K562 (cell line): Measurements from ENCODE around the gene ITPR1. TPM values are rescaled to one million over a fixed set of nuclear protein-coding genes. Genes with fewer than 3 reads are reported as not detected.

Experiments
- ATAC-seq: fragments of 200-7000 bp; cut with Tn5 transposase; 3 replicates; pipeline ENCODE4 v1.9.1; 2020; ENCODE audit warnings: moderate library complexity
- BruUV-seq: library from RNA; stranded (reverse); fragments of 400-500 nt; replicated peaks from 2 replicates; lab custom pipeline; 2021; lab: Mats Ljungman, UMichigan
- CTCF ChIA-PET: fragments of 300-600 bp; formaldehyde crosslinking; extraction: SDS; loops from one replicate; lab custom pipeline; 2021; ENCODE audit warnings: low intra/inter-chr PET ratio; lab: Yijun Ruan, JAX
- POLR2A ChIA-PET: fragments of 300-600, 350-650 bp; sonication (Branson Sonifier 250); formaldehyde crosslinking; extraction: SDS; loops from one replicate; lab custom pipeline; 2021; ENCODE audit warnings: antibody characterized with exemption, inconsistent platforms; lab: Yijun Ruan, JAX
- DNase-seq, 4 experiments: peaks; one replicate each; pipeline versions ENCODE4 v3.0.0 to v3.0.0-alpha.2; 2011 to 2018; ENCODE audit warnings: low spot score in 3 of 4, mixed read lengths in 3 of 4; ENCODE audit errors: extremely low read depth in 1 of 4
- FAIRE-seq: peaks from 2 replicates; lab custom pipeline; 2011; peaks lifted over from hg19 to GRCh38; lab: Jason Lieb, UNC
- H2AFZ ChIP-seq: 2 replicates; pipeline ENCODE4 v1.6.0; 2011; ENCODE audit warnings: low read depth, low read length, control low read depth, inconsistent platforms
- H3K27ac ChIP-seq: fragments of 200-600 bp; 3 replicates; pipeline ENCODE4 v1.8.0; 2011; ENCODE audit warnings: low read depth, mild to moderate bottlenecking, control low read depth, inconsistent platforms, low read length, moderate library complexity, mixed read lengths; ENCODE audit errors: extremely low read depth
- H3K27me3 ChIP-seq, 2 experiments: fragments of 300-600 bp in 1 of 2; 2 replicates in 1 of 2; 3 replicates in 1 of 2; pipeline versions ENCODE4 v1.6.0 to v1.8.0; 2011; ENCODE audit warnings: inconsistent platforms in 2 of 2, low read length in 2 of 2, mild to moderate bottlenecking in 1 of 2, mixed read lengths in 1 of 2, moderate library complexity in 1 of 2; ENCODE audit not compliant: control insufficient read depth in 2 of 2, insufficient read depth in 2 of 2
- H3K36me3 ChIP-seq: fragments of 300-600 bp; 3 replicates; pipeline ENCODE4 v1.8.0; 2011; ENCODE audit warnings: mild to moderate bottlenecking, low read length, inconsistent platforms; ENCODE audit not compliant: control insufficient read depth, insufficient read depth
- H3K4me1 ChIP-seq, 2 experiments: fragments of 200-600 bp in 1 of 2; replicated peaks in 1 of 2; 2 replicates in 1 of 2; 3 replicates in 1 of 2; pipeline versions ENCODE4 v1.5.1 to v1.8.0; 2011; ENCODE audit warnings: inconsistent platforms in 2 of 2, low read length in 2 of 2, mild to moderate bottlenecking in 1 of 2, mixed read lengths in 1 of 2, moderate library complexity in 1 of 2; ENCODE audit not compliant: control insufficient read depth in 2 of 2, insufficient read depth in 2 of 2
- H3K4me2 ChIP-seq: 2 replicates; pipeline ENCODE4 v1.6.1; 2011; ENCODE audit warnings: low read length, control low read depth, inconsistent platforms, mixed read lengths; ENCODE audit not compliant: insufficient read depth
- H3K4me3 ChIP-seq: fragments of 200-600 bp; sonication (generic), shearing (Covaris generic); 2 replicates; pipeline ENCODE4 v1.5.1; 2016; ENCODE audit warnings: control low read depth, inconsistent platforms
- H3K79me2 ChIP-seq: fragments of 200-600 bp; 3 replicates; pipeline ENCODE4 v1.8.0; 2011; ENCODE audit warnings: low read length, inconsistent platforms; ENCODE audit not compliant: control insufficient read depth, insufficient read depth
- H3K9ac ChIP-seq, 2 experiments: 2 replicates each; pipeline versions ENCODE4 v1.6.0 to v1.6.1; 2011; ENCODE audit warnings: low read depth in 2 of 2, low read length in 2 of 2, control low read depth in 1 of 2, inconsistent platforms in 1 of 2, mild to moderate bottlenecking in 1 of 2, mixed read lengths in 1 of 2; ENCODE audit not compliant: insufficient read depth in 1 of 2
- H3K9me1 ChIP-seq: one replicate; pipeline ENCODE4 v1.6.0; 2011; ENCODE audit warnings: inconsistent platforms, mild to moderate bottlenecking, low read length, moderate library complexity; ENCODE audit not compliant: control insufficient read depth, insufficient read depth
- H3K9me3 ChIP-seq: replicated peaks from 2 replicates; pipeline ENCODE4 v1.5.1; 2011; ENCODE audit warnings: low read depth, low read length, inconsistent platforms; ENCODE audit not compliant: control insufficient read depth, insufficient read depth
- H4K20me1 ChIP-seq: replicated peaks from 2 replicates; pipeline ENCODE4 v1.6.1; 2011; ENCODE audit warnings: low read length, inconsistent platforms, mixed read lengths; ENCODE audit not compliant: control insufficient read depth, insufficient read depth
- BCLAF1 ChIP-seq, 2 experiments: fragments of 450-650 bp in 1 of 2; IDR thresholded peaks; 2 replicates each; pipeline ENCODE4 v1.6.1; 2011 to 2017; ENCODE audit warnings: low read depth in 2 of 2, antibody characterized with exemption in 1 of 2, borderline replicate concordance in 1 of 2, low read length in 1 of 2, mild to moderate bottlenecking in 1 of 2, mixed read lengths in 1 of 2; ENCODE audit not compliant: control insufficient read depth in 1 of 2
- MEIS2 ChIP-seq: fragments of 450-650 bp; IDR thresholded peaks from 2 replicates; pipeline ENCODE4 v1.6.1; 2014; ENCODE audit warnings: mild to moderate bottlenecking; ENCODE audit not compliant: partially characterized antibody
- ZNF354B ChIP-seq: fragments of 250-450 bp; sonication (Bioruptor Pico); IDR thresholded peaks from 2 replicates; pipeline ENCODE4 v1.4.0; 2020
- ZNF696 ChIP-seq: fragments of 250-450 bp; sonication (Bioruptor Pico); conservative IDR thresholded peaks from 2 replicates; pipeline ENCODE4 v1.4.0; 2020; ENCODE audit warnings: mild to moderate bottlenecking, moderate library complexity
- WGBS: fragments of 100-300 bp; shearing (Covaris generic); methylation state at CpG from one replicate; pipeline ENCODE4 v1.1.6; 2016; ENCODE audit warnings: low coverage, mixed read lengths; ENCODE audit not compliant: insufficient coverage; ENCODE audit errors: missing lambda C conversion rate; 5-methylcytosine and 5-hydroxymethylcytosine counted together
- in situ Hi-C: fragments of 300-500 bp; cut with MboI; formaldehyde crosslinking; loops from 4 replicates; pipeline ENCODE4 v1.15.0; 2018; ENCODE audit warnings: inconsistent platforms, mixed read lengths
- intact Hi-C: fragments of 100-400 bp; cut with micrococcal nuclease; formaldehyde crosslinking; loops from 2 replicates; pipeline ENCODE4 v1.14.2; 2022
- polyA plus RNA-seq, 8 experiments: library from polyadenylated mRNA; depleted of rRNA in 4 of 8; stranded (reverse) in 5 of 8; unstranded in 3 of 8; fragments of >200 nt; fragmentation: Nextera tagmentation in 2 of 8; fragmentation: Illumina TruSeq in 1 of 8; extraction: Ambion mirVana in 2 of 8; extraction: Trizol in 1 of 8; gene quantifications; 2 replicates each; pipeline versions ENCODE4 v1.2.1 to v1.2.3, GENCODE V29; 2011 to 2014; ENCODE audit warnings: inconsistent platforms in 1 of 8, missing spikeins in 1 of 8
- total RNA-seq, 7 experiments: library from RNA; depleted of rRNA in 6 of 7; stranded (reverse); fragments of >200 nt in 6 of 7; fragmentation: Illumina TruSeq in 2 of 7; extraction: Trizol in 2 of 7; gene quantifications; 2 replicates each; pipeline versions ENCODE4 v1.2.1 to v1.2.3, GENCODE V29; 2011 to 2021; ENCODE audit warnings: low replicate concordance in 1 of 7
- TF ChIP-seq, protein P1 (sequence below), 3 experiments: IDR thresholded peaks in 2 of 3; conservative IDR thresholded peaks in 1 of 3; 2 replicates each; pipeline ENCODE4 v1.5.1; 2011 to 2012; ENCODE audit warnings: low read length in 3 of 3, mild to moderate bottlenecking in 3 of 3, control low read depth in 2 of 3, improper control_type of control experiment in 1 of 3, inconsistent platforms in 1 of 3, low read depth in 1 of 3, mixed read lengths in 1 of 3, moderate library complexity in 1 of 3; ENCODE audit not compliant: insufficient read depth in 2 of 3

Gene ITPR1
- total and polyA plus RNA-seq, 9 of the 15 experiments (the other 6 are each of a cell fraction or from before 2014, with no cell fraction given) = 22.4 to 40.0 (median 27.4) TPM

DNA sequence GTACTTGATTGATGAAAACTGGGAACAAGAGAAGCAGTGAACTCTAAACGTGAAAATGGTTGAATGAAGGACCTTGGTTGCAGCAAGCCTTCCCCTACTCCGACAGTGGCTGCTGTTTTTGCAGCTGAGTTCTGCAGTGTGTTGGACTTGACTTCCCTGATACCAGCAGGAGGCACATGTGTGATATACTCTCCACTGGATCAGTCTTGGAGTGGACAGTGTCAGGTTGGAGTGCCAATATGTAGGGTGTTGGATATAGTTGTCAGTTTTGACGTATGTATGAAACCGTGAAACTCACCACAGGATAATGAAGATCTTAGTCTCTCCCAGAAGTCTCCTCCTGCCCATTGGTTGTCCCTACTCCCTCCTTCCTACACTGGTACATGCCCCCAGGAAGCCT is 106.5 kb downstream of the ITPR1 start:
- ChIA-PET CTCF (no interaction called here), POLR2A (interaction anchor here (0.7 to 2.4 kb wide), 3 partner anchors 9 to 208 kb away, joined by 3 to 8 read pairs (median 3); no protein-coding TSS in a partner anchor)
- ATAC-seq (peak; percentile 67), DNase-seq (no peak), FAIRE-seq (peak; percentile 67)
- Histone ChIP-seq H3K4me3 (no peak overlapping the region), H3K79me2 (no peaks in the 10 kb centered on the region), H3K27ac (no peak overlapping the region), H3K4me1 (peaks cover 0 to 6% of the 10 kb centered on the region in 2 experiments; a peak in 2 of 5 replicates), H3K4me2 (no peak overlapping the region), H3K9me3 (no peaks in the 10 kb centered on the region), H3K27me3 (no peaks in the 10 kb centered on the region), H3K36me3 (no peaks in the 10 kb centered on the region), H3K9ac (no peak overlapping the region), H2AFZ (no peak overlapping the region), H3K9me1 (no peaks in the 10 kb centered on the region), H4K20me1 (no peaks in the 10 kb centered on the region)
- in situ Hi-C loops (no loop called here), intact Hi-C loops (loop anchor here (5.0 kb wide), 1 partner anchor 43 kb away; no protein-coding TSS in a partner anchor)
- 13% methylated on average over 4 of the region's 4 CpGs for WGBS
- TF ChIP-seq MEIS2 (peak; percentile 7), ZNF354B (no peak), ZNF696 (CRISPR knock-in tag) (no peak), BCLAF1 (IDR thresholded peaks at IDR 0.05; ENCODE audit: borderline replicate concordance in 1 of 2, control insufficient read depth in 1 of 2, low read depth in 2 of 2, low read length in 1 of 2) (no peak)
- TF ChIP-seq, protein P1, sequence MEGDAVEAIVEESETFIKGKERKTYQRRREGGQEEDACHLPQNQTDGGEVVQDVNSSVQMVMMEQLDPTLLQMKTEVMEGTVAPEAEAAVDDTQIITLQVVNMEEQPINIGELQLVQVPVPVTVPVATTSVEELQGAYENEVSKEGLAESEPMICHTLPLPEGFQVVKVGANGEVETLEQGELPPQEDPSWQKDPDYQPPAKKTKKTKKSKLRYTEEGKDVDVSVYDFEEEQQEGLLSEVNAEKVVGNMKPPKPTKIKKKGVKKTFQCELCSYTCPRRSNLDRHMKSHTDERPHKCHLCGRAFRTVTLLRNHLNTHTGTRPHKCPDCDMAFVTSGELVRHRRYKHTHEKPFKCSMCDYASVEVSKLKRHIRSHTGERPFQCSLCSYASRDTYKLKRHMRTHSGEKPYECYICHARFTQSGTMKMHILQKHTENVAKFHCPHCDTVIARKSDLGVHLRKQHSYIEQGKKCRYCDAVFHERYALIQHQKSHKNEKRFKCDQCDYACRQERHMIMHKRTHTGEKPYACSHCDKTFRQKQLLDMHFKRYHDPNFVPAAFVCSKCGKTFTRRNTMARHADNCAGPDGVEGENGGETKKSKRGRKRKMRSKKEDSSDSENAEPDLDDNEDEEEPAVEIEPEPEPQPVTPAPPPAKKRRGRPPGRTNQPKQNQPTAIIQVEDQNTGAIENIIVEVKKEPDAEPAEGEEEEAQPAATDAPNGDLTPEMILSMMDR (IDR thresholded peaks at IDR 0.05 in 2 of 3, conservative IDR thresholded peaks at IDR 0.05 in 1 of 3; ENCODE audit: insufficient read depth in 2 of 3, low read depth in 1 of 3, low read length in 3 of 3) = peak in 1 of 3 experiments; percentile 5; a peak in 1 of 6 replicates
- BruUV-seq = no TSS peak
